Choroid plexus epithelial cell (primary cell): ENCODE measurements around the gene BAZ2A.

Experiments used
- DNase-seq: peaks from one replicate; pipeline ENCODE4 v3.0.0-alpha.2; 2010; ENCODE audit warnings: low read depth
- H3K4me3 ChIP-seq: 2 replicates; pipeline ENCODE4 v1.5.1; 2011; ENCODE audit warnings: low read depth, mild to moderate bottlenecking, control low read depth, low read length, moderate library complexity
- CTCF ChIP-seq: conservative IDR thresholded peaks from 2 replicates; pipeline ENCODE4 v1.5.1; 2011; ENCODE audit warnings: low read depth, mild to moderate bottlenecking, control low read depth, inconsistent platforms, low read length, moderate library complexity

BAZ2A gene

DNA sequence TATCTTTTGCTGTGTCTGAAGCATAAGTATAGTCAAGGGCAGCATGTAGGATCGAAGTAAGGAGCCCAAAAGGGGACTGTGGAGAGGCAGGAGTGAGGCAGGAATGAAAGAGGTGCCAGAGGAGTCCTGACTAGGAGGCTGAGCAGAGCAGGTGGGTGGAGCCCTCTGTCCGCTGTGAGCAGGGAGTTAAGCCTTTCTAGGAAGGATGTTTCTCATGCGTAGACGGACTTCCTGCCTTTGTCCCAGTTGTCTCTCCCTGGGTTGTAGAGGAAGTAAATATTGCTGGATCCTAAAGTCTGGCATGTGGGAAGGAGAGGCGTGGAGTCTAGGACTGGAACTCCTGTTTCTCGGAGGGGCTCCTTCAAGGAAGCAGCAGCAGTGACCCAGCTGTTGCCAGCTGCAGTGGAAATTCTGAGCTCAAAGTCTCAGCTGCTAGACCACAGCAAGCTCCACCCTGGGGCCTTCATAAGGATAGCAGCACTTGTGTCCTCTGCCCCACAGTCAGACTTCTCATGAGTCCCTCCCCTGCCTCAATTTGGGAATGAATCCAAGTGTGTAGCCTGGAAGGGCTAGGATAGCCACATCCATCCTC is 64.5 kb downstream of the BAZ2A start:
- peak; percentile 88 for DNase-seq
- peak; percentile 25 for TF ChIP-seq CTCF
- H3K4me3 ChIP-seq = peak overlapping the region; percentile 23

DNA sequence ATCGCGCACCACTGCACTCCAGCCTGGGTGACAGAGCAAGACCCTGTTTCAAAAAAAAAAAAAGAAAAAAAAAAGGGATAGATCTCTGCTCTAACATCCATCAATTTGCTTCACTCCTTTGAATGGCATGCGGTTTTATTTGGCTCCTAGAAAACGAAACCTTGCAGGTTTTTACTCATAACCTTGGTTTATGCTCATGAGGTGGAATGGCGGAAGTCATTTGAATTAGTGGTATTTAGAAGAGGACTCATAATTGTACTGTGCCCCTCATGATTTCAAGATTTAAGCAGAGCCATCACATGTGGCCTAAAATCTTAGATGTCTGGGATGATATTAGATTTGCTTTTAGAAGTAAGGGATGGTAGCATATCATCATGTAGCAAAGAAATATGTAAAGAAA is 79.1 kb downstream of the BAZ2A start:
- TF ChIP-seq CTCF = no peak
- DNase-seq = no peak
- H3K4me3 ChIP-seq = no peak overlapping the region

GRCh38 chr12:56546680-56547079 is 83.4 kb downstream of the BAZ2A start:
- no peak for TF ChIP-seq CTCF
- no peak overlapping the region for H3K4me3 ChIP-seq
- no peak for DNase-seq
